OCI-M2 (cell line): ENCODE results near the gene TICRR.

ENCODE experiments used
- DNase-seq: peaks from one replicate; lab custom pipeline; 2025; ENCODE audit not compliant: unreplicated experiment; lab: John Stamatoyannopoulos, UW

Gene TICRR

GRCh38 chr15:89671687-89672086, 96.4 kb downstream of the TICRR start:
- DNase-seq: no peak

- no peak for DNase-seq
These were observed 97.2 kb downstream of the TICRR start for GRCh38 chr15:89672221-89673164.

GRCh38 chr15:89673165-89673512, 97.9 kb downstream of the TICRR start:
- DNase-seq: no peak

GRCh38 chr15:89674526-89674925, 99.3 kb downstream of the TICRR start:
- no peak for DNase-seq

- DNase-seq: no peak
These were observed 100.3 kb downstream of the TICRR start for GRCh38 chr15:89675606-89676005.

GRCh38 chr15:89677381-89677780, 102.1 kb downstream of the TICRR start:
- DNase-seq: no peak
